H1 (cell line): Measurements from ENCODE around the gene GGA3. TPM values are rescaled to one million over a fixed set of nuclear protein-coding genes. Genes with fewer than 3 reads are reported as not detected.

Experiments
- CHD2 ChIP-seq: IDR thresholded peaks from 2 replicates; pipeline ENCODE4 v1.6.1; 2012; ENCODE audit warnings: low read length, improper control_type of control experiment
- FOSL1 ChIP-seq: IDR thresholded peaks from 2 replicates; pipeline ENCODE4 v1.6.1; 2011; ENCODE audit warnings: mild to moderate bottlenecking, low read depth, low read length, moderate library complexity; ENCODE audit not compliant: insufficient read depth
- NANOG ChIP-seq: IDR thresholded peaks from 2 replicates; pipeline ENCODE4 v1.6.1; 2011; ENCODE audit warnings: low read length, low read depth, mild to moderate bottlenecking, inconsistent platforms; ENCODE audit not compliant: insufficient read depth, poor library complexity, severe bottlenecking
- POLR2A ChIP-seq, 2 experiments: IDR thresholded peaks; 1 replicate in 1 of 2; 2 replicates in 1 of 2; pipeline ENCODE4 v1.6.1; 2011; ENCODE audit warnings: low read depth in 2 of 2, low read length in 2 of 2, mild to moderate bottlenecking in 2 of 2; ENCODE audit errors: control extremely low read depth in 1 of 2
- SUZ12 ChIP-seq: fragments of 200-600 bp; sonication (generic); IDR thresholded peaks from 2 replicates; pipeline ENCODE4 v1.6.1; 2012; ENCODE audit warnings: mild to moderate bottlenecking, inconsistent platforms, low read length, moderate library complexity, mixed read lengths
- polyA plus RNA-seq, 7 experiments: library from polyadenylated mRNA; depleted of rRNA in 3 of 7; stranded (reverse) in 5 of 7; unstranded in 2 of 7; fragments of >200 nt in 5 of 7; fragments of 200-250 nt in 2 of 7; gene quantifications; 1 replicate in 5 of 7; 2 replicates in 1 of 7; 4 replicates in 1 of 7; pipeline versions ENCODE4 v1.2.1 to v1.2.3, GENCODE V29; 2011 to 2013; ENCODE audit warnings: missing spikeins in 2 of 7, mixed read lengths in 2 of 7
- total RNA-seq: library from RNA; stranded (reverse); fragmentation: NEBNext Ultra II Directional; extraction: Animal tissue kit (Norgen Biotek cat#: 25700); gene quantifications from 2 replicates; pipeline ENCODE4 v1.2.1, GENCODE V29; 2021
- TF ChIP-seq, protein P1 (sequence below): fragments of 300-600 bp; sonication (generic); IDR thresholded peaks from 2 replicates; pipeline ENCODE4 v1.7.1; 2012; ENCODE audit warnings: low read length, moderate library complexity, mild to moderate bottlenecking, inconsistent platforms; ENCODE audit not compliant: insufficient replicate concordance

Gene GGA3
- total and polyA plus RNA-seq, 2 of the 8 experiments (the other 6 are each of a cell fraction or from before 2014, with no cell fraction given): 40.6 to 60.0 TPM

DNA sequence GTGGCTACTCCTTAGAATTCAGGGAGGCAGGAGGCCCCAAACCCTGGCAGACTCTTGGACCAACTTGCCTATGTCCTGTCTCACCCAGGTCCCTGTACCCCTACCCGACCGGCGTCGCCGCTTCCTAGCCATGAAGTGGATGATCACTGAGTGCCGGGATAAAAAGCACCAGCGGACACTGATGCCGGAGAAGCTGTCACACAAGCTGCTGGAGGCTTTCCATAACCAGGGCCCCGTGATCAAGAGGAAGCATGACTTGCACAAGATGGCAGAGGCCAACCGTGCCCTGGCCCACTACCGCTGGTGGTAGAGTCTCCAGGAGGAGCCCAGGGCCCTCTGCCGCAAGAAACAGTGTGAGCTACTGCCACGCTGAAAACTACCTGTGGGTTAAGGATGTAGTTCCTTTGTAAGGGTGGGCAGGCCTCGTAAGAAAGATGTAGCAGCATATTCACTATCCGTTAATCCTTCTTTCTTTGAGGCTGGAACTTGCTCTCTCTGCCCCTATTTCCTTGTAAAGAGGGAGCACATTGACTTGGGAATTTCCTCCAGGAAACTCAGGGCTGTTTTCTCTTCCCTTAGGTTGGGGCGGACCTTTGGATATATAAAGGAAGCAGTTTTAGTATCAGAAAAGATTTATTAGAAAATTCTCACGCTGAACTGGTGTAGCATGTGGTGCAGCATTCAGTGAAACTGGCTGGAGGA lies 4.4 kb upstream of the GGA3 start (continued):
- TF ChIP-seq POLR2A (IDR thresholded peaks at IDR 0.05; ENCODE audit: control extremely low read depth in 1 of 2, low read depth in 2 of 2, low read length in 2 of 2): no peak
- no peak for TF ChIP-seq NANOG
- TF ChIP-seq, protein P1, sequence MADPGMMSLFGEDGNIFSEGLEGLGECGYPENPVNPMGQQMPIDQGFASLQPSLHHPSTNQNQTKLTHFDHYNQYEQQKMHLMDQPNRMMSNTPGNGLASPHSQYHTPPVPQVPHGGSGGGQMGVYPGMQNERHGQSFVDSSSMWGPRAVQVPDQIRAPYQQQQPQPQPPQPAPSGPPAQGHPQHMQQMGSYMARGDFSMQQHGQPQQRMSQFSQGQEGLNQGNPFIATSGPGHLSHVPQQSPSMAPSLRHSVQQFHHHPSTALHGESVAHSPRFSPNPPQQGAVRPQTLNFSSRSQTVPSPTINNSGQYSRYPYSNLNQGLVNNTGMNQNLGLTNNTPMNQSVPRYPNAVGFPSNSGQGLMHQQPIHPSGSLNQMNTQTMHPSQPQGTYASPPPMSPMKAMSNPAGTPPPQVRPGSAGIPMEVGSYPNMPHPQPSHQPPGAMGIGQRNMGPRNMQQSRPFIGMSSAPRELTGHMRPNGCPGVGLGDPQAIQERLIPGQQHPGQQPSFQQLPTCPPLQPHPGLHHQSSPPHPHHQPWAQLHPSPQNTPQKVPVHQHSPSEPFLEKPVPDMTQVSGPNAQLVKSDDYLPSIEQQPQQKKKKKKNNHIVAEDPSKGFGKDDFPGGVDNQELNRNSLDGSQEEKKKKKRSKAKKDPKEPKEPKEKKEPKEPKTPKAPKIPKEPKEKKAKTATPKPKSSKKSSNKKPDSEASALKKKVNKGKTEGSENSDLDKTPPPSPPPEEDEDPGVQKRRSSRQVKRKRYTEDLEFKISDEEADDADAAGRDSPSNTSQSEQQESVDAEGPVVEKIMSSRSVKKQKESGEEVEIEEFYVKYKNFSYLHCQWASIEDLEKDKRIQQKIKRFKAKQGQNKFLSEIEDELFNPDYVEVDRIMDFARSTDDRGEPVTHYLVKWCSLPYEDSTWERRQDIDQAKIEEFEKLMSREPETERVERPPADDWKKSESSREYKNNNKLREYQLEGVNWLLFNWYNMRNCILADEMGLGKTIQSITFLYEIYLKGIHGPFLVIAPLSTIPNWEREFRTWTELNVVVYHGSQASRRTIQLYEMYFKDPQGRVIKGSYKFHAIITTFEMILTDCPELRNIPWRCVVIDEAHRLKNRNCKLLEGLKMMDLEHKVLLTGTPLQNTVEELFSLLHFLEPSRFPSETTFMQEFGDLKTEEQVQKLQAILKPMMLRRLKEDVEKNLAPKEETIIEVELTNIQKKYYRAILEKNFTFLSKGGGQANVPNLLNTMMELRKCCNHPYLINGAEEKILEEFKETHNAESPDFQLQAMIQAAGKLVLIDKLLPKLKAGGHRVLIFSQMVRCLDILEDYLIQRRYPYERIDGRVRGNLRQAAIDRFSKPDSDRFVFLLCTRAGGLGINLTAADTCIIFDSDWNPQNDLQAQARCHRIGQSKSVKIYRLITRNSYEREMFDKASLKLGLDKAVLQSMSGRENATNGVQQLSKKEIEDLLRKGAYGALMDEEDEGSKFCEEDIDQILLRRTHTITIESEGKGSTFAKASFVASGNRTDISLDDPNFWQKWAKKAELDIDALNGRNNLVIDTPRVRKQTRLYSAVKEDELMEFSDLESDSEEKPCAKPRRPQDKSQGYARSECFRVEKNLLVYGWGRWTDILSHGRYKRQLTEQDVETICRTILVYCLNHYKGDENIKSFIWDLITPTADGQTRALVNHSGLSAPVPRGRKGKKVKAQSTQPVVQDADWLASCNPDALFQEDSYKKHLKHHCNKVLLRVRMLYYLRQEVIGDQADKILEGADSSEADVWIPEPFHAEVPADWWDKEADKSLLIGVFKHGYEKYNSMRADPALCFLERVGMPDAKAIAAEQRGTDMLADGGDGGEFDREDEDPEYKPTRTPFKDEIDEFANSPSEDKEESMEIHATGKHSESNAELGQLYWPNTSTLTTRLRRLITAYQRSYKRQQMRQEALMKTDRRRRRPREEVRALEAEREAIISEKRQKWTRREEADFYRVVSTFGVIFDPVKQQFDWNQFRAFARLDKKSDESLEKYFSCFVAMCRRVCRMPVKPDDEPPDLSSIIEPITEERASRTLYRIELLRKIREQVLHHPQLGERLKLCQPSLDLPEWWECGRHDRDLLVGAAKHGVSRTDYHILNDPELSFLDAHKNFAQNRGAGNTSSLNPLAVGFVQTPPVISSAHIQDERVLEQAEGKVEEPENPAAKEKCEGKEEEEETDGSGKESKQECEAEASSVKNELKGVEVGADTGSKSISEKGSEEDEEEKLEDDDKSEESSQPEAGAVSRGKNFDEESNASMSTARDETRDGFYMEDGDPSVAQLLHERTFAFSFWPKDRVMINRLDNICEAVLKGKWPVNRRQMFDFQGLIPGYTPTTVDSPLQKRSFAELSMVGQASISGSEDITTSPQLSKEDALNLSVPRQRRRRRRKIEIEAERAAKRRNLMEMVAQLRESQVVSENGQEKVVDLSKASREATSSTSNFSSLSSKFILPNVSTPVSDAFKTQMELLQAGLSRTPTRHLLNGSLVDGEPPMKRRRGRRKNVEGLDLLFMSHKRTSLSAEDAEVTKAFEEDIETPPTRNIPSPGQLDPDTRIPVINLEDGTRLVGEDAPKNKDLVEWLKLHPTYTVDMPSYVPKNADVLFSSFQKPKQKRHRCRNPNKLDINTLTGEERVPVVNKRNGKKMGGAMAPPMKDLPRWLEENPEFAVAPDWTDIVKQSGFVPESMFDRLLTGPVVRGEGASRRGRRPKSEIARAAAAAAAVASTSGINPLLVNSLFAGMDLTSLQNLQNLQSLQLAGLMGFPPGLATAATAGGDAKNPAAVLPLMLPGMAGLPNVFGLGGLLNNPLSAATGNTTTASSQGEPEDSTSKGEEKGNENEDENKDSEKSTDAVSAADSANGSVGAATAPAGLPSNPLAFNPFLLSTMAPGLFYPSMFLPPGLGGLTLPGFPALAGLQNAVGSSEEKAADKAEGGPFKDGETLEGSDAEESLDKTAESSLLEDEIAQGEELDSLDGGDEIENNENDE: no peak
- no peak for TF ChIP-seq SUZ12
- TF ChIP-seq CHD2: no peak
- no peak for TF ChIP-seq FOSL1
